Thymus (tissue), 14 donors: ENCODE measurements around the gene RMND5A. TPM values are rescaled to one million over a fixed set of nuclear protein-coding genes. Genes with fewer than 3 reads are reported as not detected.
"Not testable (repeated sequence)": the region's sequence is repeated elsewhere in the genome, so short reads cannot be mapped to it uniquely, and the experiment has no call there.

ENCODE experiments used
- DNase-seq, 9 donors: peaks; one replicate each; pipeline ENCODE4 v3.0.0-alpha.2; 2013; ENCODE audit warnings: low spot score in 9 of 9, low read depth in 6 of 9, missing footprints in 1 of 9
- H3K27ac ChIP-seq, 2 donors: one replicate each; pipeline ENCODE4 v1.5.1; 2013; ENCODE audit warnings: control low read depth in 1 of 2, low read depth in 1 of 2, low read length in 1 of 2, mild to moderate bottlenecking in 1 of 2, moderate library complexity in 1 of 2
- H3K27me3 ChIP-seq, 2 donors: one replicate each; pipeline ENCODE4 v1.5.1; 2013; ENCODE audit warnings: low read length in 1 of 2; ENCODE audit not compliant: control insufficient read depth in 2 of 2, insufficient read depth in 1 of 2
- H3K36me3 ChIP-seq, 2 donors: one replicate each; pipeline ENCODE4 v1.5.1; 2013; ENCODE audit warnings: low read length in 1 of 2, mild to moderate bottlenecking in 1 of 2, moderate library complexity in 1 of 2; ENCODE audit not compliant: control insufficient read depth in 2 of 2, insufficient read depth in 2 of 2
- H3K4me1 ChIP-seq, 2 donors: one replicate each; pipeline ENCODE4 v1.5.1; 2013; ENCODE audit warnings: low read length in 2 of 2; ENCODE audit not compliant: control insufficient read depth in 2 of 2, insufficient read depth in 2 of 2
- H3K4me3 ChIP-seq, 2 donors: one replicate each; pipeline ENCODE4 v1.5.1; 2013; ENCODE audit warnings: low read length in 2 of 2, control low read depth in 1 of 2, mild to moderate bottlenecking in 1 of 2
- H3K9me3 ChIP-seq, 2 donors: one replicate each; pipeline ENCODE4 v1.5.1; 2013; ENCODE audit warnings: low read length in 1 of 2, mild to moderate bottlenecking in 1 of 2; ENCODE audit not compliant: control insufficient read depth in 2 of 2, insufficient read depth in 1 of 2
- WGBS: extraction: QIAGEN DNeasy Blood & Tissue Kit; methylation state at CpG from one replicate; pipeline ENCODE4 v1.1.7; 2013; 5-methylcytosine and 5-hydroxymethylcytosine counted together
- long read RNA-seq, 10 donors: transcript quantifications; one replicate each; lab custom pipeline, GENCODE V29; 2026
- polyA plus RNA-seq: library from polyadenylated mRNA; stranded (reverse); fragments of 200-250 nt; gene quantifications from one replicate; pipeline ENCODE4 v1.2.3, GENCODE V29; 2013
- total RNA-seq: library from RNA; stranded (reverse); fragments of 120-200 nt; gene quantifications from one replicate; pipeline ENCODE4 v1.2.4, GENCODE V29; 2013
- donor health status: healthy.

The RMND5A gene
- total RNA-seq: 126 TPM
- polyA plus RNA-seq: 19.1 TPM
- long read RNA-seq, donor 1, full-length matches to known transcripts: 3 of 3 reads
- long read RNA-seq, donor 1, partial matches to known transcripts: 0 of 3 reads
- long read RNA-seq, donor 1, other reads (novel, unspliced or antisense): 0 of 3 reads
- long read RNA-seq, donor 2, full-length matches to known transcripts: 40 of 1,262 reads
- long read RNA-seq, donor 2, partial matches to known transcripts: 1,132 of 1,262 reads
- long read RNA-seq, donor 2, other reads (novel, unspliced or antisense): 90 of 1,262 reads
- long read RNA-seq, donor 3, full-length matches to known transcripts: 26 of 33 reads
- long read RNA-seq, donor 3, partial matches to known transcripts: 7 of 33 reads
- long read RNA-seq, donor 3, other reads (novel, unspliced or antisense): 0 of 33 reads
- long read RNA-seq, donor 4, full-length matches to known transcripts: 7 of 7 reads
- long read RNA-seq, donor 4, partial matches to known transcripts: 0 of 7 reads
- long read RNA-seq, donor 4, other reads (novel, unspliced or antisense): 0 of 7 reads
- long read RNA-seq, donor 5, full-length matches to known transcripts: 42 of 606 reads
- long read RNA-seq, donor 5, partial matches to known transcripts: 280 of 606 reads
- long read RNA-seq, donor 5, other reads (novel, unspliced or antisense): 284 of 606 reads
- long read RNA-seq, donor 6, full-length matches to known transcripts: 16 of 23 reads
- long read RNA-seq, donor 6, partial matches to known transcripts: 7 of 23 reads
- long read RNA-seq, donor 6, other reads (novel, unspliced or antisense): 0 of 23 reads
- long read RNA-seq, donor 7, full-length matches to known transcripts: 16 of 48 reads
- long read RNA-seq, donor 7, partial matches to known transcripts: 32 of 48 reads
- long read RNA-seq, donor 7, other reads (novel, unspliced or antisense): 0 of 48 reads
- long read RNA-seq, donor 8, full-length matches to known transcripts: 11 of 11 reads
- long read RNA-seq, donor 8, partial matches to known transcripts: 0 of 11 reads
- long read RNA-seq, donor 8, other reads (novel, unspliced or antisense): 0 of 11 reads
- long read RNA-seq, donor 9, full-length matches to known transcripts: 19 of 24 reads
- long read RNA-seq, donor 9, partial matches to known transcripts: 5 of 24 reads
- long read RNA-seq, donor 9, other reads (novel, unspliced or antisense): 0 of 24 reads
- long read RNA-seq, donor 10, full-length matches to known transcripts: 16 of 29 reads
- long read RNA-seq, donor 10, partial matches to known transcripts: 13 of 29 reads
- long read RNA-seq, donor 10, other reads (novel, unspliced or antisense): 0 of 29 reads

GRCh38 chr2:86719637-86720539, at the start of gene RMND5A:
TSS of gene RMND5A (plus strand) at chr2:86720291. CDS start at chr2:86720668, 377 bp downstream.
- not testable (repeated sequence) for H3K27me3 ChIP-seq, H3K36me3 ChIP-seq, H3K9me3 ChIP-seq, H3K4me1 ChIP-seq
- DNase-seq: peak; percentile 56 to 91 (median 77)
- under 1% methylated on average over 79 of the region's 95 CpGs for WGBS
- H3K4me3 ChIP-seq: peak within 1 kb of the TSS; percentile 56 to 65
- H3K27ac ChIP-seq: peak within 1 kb of the TSS; percentile 90 to 94

DNA sequence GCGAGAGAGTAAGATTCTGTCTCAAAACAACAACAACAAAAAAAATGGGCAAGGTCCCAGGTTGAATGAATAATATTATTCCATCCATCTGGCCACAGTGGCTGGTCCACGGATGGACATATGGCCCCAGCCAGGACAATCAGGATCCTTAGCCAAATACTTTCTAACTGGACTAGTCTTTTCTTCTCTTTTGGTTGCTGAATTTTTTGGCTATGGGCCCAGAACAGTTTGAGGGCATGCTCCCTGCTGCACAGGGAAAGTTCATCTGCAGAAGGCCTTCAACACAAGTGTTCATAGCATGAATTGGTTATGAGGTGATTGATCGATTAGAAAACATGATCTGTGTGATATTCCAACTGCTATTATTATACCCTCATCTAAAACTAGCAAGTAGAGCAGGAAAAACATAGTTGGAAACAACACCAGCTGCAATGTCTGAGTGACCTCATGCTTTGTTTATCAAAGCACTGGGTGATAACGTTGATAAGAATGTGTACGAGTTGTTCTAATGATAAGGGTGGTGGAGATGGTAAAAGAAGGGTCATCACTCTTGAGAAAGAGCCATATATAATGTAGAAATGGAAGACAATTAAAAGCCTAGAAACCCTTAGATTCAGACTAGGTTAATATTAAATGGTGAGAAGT, 48.6 kb upstream of the RMND5A start:
- DNase-seq: no peak

DNA sequence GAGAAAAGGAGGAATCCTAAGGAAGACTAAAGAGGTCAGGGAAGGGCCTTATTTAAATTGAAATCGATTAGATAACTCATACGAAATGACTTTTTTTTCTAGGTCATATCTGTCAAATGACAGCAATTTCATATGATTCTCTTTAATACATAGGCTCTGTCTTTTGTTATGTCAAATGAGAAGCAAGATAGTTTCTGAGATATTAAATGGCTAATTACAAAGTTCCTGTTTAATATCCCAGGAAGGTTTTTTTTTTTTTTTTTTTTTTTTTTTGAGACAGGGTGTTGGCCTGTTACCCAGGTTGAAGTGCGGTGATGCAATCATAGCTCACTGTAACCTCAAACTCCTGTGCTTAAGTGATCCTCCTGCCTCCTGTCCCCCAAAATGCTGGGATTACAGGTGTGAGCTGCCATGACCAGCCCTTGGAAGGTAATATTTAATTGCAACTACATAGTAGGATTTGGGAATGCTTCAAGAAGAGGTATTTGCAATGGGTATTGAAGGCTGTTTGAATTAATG, 48.0 kb upstream of the RMND5A start:
- H3K36me3 ChIP-seq: peaks cover 0 to 3% of the 10 kb centered on the region in 2 donors
- no peak overlapping the region for H3K4me3 ChIP-seq
- WGBS: 97% methylated on average over 3 of the region's 3 CpGs
- DNase-seq: no peak
- no peaks in the 10 kb centered on the region for H3K9me3 ChIP-seq
- no peaks in the 10 kb centered on the region for H3K27me3 ChIP-seq
- H3K27ac ChIP-seq: no peak overlapping the region
- H3K4me1 ChIP-seq: no peaks in the 10 kb centered on the region

More for the DNA sequence above, 48.6 kb upstream of the RMND5A start:
- 95% methylated on average over 5 of the region's 5 CpGs for WGBS
- H3K9me3 ChIP-seq: no peaks in the 10 kb centered on the region
- H3K4me1 ChIP-seq: no peaks in the 10 kb centered on the region
- H3K36me3 ChIP-seq: peaks cover 0 to 3% of the 10 kb centered on the region in 2 donors
- H3K27ac ChIP-seq: no peak overlapping the region
- H3K27me3 ChIP-seq: no peaks in the 10 kb centered on the region
- H3K4me3 ChIP-seq: no peak overlapping the region

- Histone ChIP-seq H3K27ac (no peak overlapping the region), H3K9me3 (no peaks in the 10 kb centered on the region), H3K27me3 (no peaks in the 10 kb centered on the region), H3K4me1 (no peaks in the 10 kb centered on the region), H3K36me3 (peaks cover 0 to 3% of the 10 kb centered on the region in 2 donors), H3K4me3 (no peak overlapping the region)
- 98% methylated on average over 1 of the region's 1 CpG for WGBS
- no peak for DNase-seq
Measured at GRCh38 chr2:86673011-86673410, 47.1 kb upstream of the RMND5A start.

DNA sequence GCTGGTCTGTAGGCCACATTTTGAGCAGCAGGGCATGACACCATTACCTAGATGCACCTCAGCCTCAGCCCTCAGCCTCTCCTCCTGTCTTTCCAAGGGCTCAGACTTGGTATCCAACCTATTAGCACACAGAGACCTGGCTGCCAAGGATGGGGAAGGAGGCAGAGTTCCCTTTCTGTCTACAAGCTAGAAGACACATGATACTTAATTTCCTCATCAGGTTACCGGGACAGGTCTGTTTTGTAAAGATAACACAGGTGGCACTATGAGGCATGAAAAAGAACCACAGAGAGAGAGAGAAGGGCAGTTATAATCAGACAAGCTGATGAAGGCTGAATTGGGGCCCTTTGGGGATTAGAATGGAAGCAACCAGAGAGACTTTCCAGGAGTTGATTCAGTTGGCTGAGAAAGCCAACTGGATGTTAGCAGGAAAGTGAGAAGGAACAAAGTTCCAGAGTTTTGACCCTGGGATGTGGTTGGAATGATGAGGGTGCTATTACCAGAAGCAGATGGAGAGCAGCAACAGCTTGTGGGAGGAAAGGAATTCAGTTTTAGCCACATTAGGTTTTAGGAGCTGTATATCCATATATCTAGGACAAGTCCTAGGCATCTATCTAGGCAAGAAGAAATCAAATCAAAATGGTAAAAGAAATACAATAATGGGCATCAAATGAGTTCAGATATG, 46.0 kb upstream of the RMND5A start:
- Histone ChIP-seq H3K36me3 (peaks cover 0 to 3% of the 10 kb centered on the region in 2 donors), H3K4me1 (no peaks in the 10 kb centered on the region), H3K27me3 (no peaks in the 10 kb centered on the region), H3K4me3 (no peak overlapping the region), H3K9me3 (no peaks in the 10 kb centered on the region), H3K27ac (no peak overlapping the region)
- no peak for DNase-seq
- WGBS: 83% methylated on average over 1 of the region's 1 CpG

DNA sequence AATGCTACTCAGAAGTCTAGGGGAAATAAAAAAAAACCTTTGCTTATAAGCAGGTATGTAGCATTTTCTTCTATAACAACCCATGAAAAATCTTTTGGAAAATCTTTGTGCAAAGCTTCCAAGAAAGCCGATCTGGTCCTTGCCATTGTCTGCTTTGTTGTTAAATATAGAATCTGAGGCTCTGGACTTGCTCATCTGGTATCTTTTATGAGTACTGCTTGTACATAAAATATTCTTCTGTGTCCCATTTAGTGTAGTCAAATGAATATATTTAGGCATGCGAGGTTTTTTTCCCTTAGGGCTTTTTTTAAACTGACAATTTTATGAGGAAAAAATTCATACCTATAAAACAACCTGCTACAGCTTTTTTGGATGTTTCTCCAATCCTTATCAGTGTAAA, 45.0 kb upstream of the RMND5A start:
- no peaks in the 10 kb centered on the region for H3K27me3 ChIP-seq
- H3K4me1 ChIP-seq: no peaks in the 10 kb centered on the region
- 96% methylated on average over 2 of the region's 2 CpGs for WGBS
- no peak overlapping the region for H3K27ac ChIP-seq
- no peak for DNase-seq
- H3K4me3 ChIP-seq: no peak overlapping the region
- H3K36me3 ChIP-seq: peaks cover 0 to 3% of the 10 kb centered on the region in 2 donors
- H3K9me3 ChIP-seq: no peaks in the 10 kb centered on the region

DNA sequence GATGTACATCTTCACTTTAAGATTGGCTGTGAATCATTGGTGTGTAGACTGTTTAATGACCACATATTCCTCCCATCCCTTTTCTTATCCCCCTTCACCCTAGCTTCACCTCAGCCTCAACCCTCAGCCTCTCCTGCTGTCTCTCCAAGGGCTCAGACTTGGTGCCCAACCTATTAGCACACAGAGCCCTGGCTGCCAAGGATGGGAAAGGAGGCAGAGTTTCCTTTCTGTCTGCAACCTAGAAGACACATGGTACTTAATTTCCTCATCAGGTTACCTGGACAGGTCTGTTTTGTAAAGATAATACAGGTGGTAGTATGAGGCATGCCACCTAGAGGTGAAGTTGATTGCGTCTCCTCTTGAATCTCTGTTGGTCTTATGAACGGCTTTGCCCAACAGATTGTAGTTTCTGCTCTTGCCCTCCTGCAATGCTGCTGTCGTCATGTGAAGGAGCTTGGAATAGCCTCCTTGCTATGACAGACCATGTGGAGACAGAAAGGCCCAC, 44.5 kb upstream of the RMND5A start:
- H3K4me1 ChIP-seq: no peaks in the 10 kb centered on the region
- no peak for DNase-seq

More for the DNA sequence above, 44.5 kb upstream of the RMND5A start:
- no peaks in the 10 kb centered on the region for H3K9me3 ChIP-seq
- H3K27me3 ChIP-seq: no peaks in the 10 kb centered on the region
- H3K36me3 ChIP-seq: peaks cover 0 to 3% of the 10 kb centered on the region in 2 donors
- H3K27ac ChIP-seq: no peak overlapping the region
- 98% methylated on average over 3 of the region's 3 CpGs for WGBS
- no peak overlapping the region for H3K4me3 ChIP-seq
